Osteocyte (in vitro differentiated cells): ENCODE measurements around the gene ELAVL4. TPM values are rescaled to one million over a fixed set of nuclear protein-coding genes. Genes with fewer than 3 reads are reported as not detected.

ENCODE experiments used
- DNase-seq: peaks from one replicate; pipeline ENCODE4 v3.0.0; 2021; ENCODE audit warnings: mixed read lengths; ENCODE audit not compliant: unreplicated experiment; ENCODE audit errors: extremely low spot score
- H3K27ac Mint-ChIP-seq: one replicate; pipeline ENCODE4 v1.8.0; 2021; ENCODE audit warnings: mild to moderate bottlenecking, mixed read lengths; ENCODE audit not compliant: unreplicated experiment
- H3K27me3 Mint-ChIP-seq: one replicate; pipeline ENCODE4 v1.8.0; 2021; ENCODE audit warnings: mixed read lengths; ENCODE audit not compliant: unreplicated experiment
- H3K36me3 Mint-ChIP-seq: one replicate; pipeline ENCODE4 v1.8.0; 2021; ENCODE audit warnings: mixed read lengths; ENCODE audit not compliant: unreplicated experiment
- H3K4me1 Mint-ChIP-seq: one replicate; pipeline ENCODE4 v1.8.0; 2021; ENCODE audit warnings: mixed read lengths; ENCODE audit not compliant: unreplicated experiment
- H3K4me3 Mint-ChIP-seq: one replicate; pipeline ENCODE4 v1.8.0; 2021; ENCODE audit warnings: mild to moderate bottlenecking, moderate library complexity, mixed read lengths; ENCODE audit not compliant: unreplicated experiment
- H3K9me3 Mint-ChIP-seq: one replicate; pipeline ENCODE4 v1.8.0; 2021; ENCODE audit warnings: mixed read lengths; ENCODE audit not compliant: unreplicated experiment
- total RNA-seq: library from RNA; stranded (reverse); gene quantifications from 2 replicates; pipeline ENCODE4 v1.2.1, GENCODE V29; 2021
- TF ChIP-seq, protein P1 (sequence below): fragments of 200-600 bp; sonication (generic); IDR thresholded peaks from 2 replicates; pipeline ENCODE4 v1.5.0; 2021; ENCODE audit warnings: antibody characterized with exemption, mild to moderate bottlenecking, moderate library complexity

The ELAVL4 gene
- total RNA-seq, 1 donor from 2014 or later, result not detected

DNA sequence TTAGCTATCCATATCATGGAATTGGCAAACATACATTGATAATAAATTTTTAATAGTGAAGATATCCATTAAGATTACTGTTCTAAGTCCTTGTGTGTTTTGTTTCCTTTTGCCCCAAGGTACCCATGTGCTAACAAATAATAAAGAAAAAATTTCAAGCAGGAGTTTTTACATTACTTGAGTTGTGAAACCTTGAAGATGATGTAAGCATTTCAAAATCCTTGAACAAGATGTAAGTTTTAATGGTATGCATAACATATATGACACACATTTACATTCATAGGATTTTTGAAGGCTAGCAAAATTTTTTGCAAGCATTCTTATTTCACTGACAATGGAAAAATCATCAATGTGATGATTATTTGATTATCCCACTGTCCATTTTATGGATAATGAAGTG lies 10.9 kb upstream of the ELAVL4 start:
- Mint-ChIP-seq H3K4me3 (no peak overlapping the region), H3K9me3 (no peaks in the 10 kb centered on the region), H3K27me3 (no peaks in the 10 kb centered on the region), H3K4me1 (no peaks in the 10 kb centered on the region), H3K36me3 (no peaks in the 10 kb centered on the region), H3K27ac (no peak overlapping the region)
- TF ChIP-seq, protein P1, sequence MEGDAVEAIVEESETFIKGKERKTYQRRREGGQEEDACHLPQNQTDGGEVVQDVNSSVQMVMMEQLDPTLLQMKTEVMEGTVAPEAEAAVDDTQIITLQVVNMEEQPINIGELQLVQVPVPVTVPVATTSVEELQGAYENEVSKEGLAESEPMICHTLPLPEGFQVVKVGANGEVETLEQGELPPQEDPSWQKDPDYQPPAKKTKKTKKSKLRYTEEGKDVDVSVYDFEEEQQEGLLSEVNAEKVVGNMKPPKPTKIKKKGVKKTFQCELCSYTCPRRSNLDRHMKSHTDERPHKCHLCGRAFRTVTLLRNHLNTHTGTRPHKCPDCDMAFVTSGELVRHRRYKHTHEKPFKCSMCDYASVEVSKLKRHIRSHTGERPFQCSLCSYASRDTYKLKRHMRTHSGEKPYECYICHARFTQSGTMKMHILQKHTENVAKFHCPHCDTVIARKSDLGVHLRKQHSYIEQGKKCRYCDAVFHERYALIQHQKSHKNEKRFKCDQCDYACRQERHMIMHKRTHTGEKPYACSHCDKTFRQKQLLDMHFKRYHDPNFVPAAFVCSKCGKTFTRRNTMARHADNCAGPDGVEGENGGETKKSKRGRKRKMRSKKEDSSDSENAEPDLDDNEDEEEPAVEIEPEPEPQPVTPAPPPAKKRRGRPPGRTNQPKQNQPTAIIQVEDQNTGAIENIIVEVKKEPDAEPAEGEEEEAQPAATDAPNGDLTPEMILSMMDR, result no peak
- no peak for DNase-seq

DNA sequence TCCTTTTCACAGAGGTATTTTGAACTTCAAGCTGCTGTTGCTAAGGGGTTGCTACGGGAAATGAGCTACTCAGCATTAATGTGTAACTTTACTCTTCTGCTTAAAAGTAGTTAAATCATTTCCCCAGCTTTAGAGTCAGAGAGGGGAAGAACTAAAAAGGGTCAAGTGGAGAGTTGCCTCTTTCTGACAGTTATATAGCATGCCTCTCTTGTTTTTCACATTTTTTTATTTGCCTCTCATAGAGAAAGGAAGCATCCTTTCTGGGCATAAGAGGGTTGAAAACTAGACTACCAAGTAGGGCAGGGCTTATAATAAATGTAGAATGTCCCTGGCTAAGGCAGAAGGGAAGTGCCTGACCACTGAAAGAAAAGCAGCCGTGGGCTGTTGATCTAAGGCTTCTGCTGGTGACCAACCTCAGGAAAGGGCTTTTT lies 10.1 kb upstream of the ELAVL4 start:
- no peaks in the 10 kb centered on the region for H3K36me3 Mint-ChIP-seq
- TF ChIP-seq, protein P1, result no peak
- no peaks in the 10 kb centered on the region for H3K27me3 Mint-ChIP-seq
- no peak overlapping the region for H3K4me3 Mint-ChIP-seq
- H3K9me3 Mint-ChIP-seq, result no peaks in the 10 kb centered on the region
- no peaks in the 10 kb centered on the region for H3K4me1 Mint-ChIP-seq
- no peak for DNase-seq
- H3K27ac Mint-ChIP-seq, result no peak overlapping the region

DNA sequence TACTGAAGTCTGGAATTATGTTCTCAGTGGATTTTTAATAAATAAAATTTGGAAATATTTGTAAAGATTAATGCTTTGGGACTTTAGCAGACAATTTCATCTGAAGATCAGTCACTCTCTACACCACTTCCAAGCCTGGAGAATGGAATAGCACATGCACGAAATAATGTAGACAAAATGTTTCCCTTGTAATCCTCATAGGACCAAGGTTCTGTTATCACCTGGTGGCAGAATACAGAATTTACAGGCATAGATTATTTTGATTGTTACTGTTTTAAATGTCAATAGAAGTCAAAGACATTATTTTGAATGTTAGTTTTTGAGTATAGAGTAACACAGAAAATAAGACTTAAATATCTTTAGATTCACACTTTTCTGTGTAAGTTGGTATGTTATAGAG lies 9.1 kb upstream of the ELAVL4 start:
- Mint-ChIP-seq H3K27ac (no peak overlapping the region), H3K9me3 (no peaks in the 10 kb centered on the region), H3K36me3 (no peaks in the 10 kb centered on the region), H3K27me3 (no peaks in the 10 kb centered on the region), H3K4me1 (no peaks in the 10 kb centered on the region), H3K4me3 (no peak overlapping the region)
- TF ChIP-seq, protein P1, result no peak
- no peak for DNase-seq

DNA sequence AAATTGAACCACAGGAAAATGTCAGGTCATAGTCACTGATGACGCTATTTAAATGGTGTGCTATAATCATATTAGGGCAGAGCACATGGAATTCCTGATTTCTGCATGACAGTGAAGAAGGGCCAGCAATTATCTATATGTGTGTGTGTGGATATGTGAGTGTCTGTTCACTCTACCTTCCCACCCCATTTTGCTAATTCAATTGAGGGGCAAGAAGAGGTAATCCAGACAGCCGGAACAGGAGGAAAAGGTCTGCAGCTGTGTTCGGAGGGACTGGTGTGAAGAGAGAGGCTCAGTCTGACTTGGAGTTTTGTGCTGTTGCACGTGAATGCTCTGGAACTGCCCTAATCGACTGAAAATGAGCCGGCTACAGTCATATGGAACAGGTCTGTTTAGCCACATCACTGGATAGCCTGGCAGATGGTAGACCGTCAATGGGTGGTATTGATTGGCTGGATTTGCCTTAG lies 5.1 kb upstream of the ELAVL4 start:
- Mint-ChIP-seq H3K27me3 (no peaks in the 10 kb centered on the region), H3K27ac (no peak overlapping the region), H3K36me3 (no peaks in the 10 kb centered on the region), H3K4me1 (no peaks in the 10 kb centered on the region), H3K4me3 (no peak overlapping the region), H3K9me3 (no peaks in the 10 kb centered on the region)
- no peak for DNase-seq
- TF ChIP-seq, protein P1, result no peak

DNA sequence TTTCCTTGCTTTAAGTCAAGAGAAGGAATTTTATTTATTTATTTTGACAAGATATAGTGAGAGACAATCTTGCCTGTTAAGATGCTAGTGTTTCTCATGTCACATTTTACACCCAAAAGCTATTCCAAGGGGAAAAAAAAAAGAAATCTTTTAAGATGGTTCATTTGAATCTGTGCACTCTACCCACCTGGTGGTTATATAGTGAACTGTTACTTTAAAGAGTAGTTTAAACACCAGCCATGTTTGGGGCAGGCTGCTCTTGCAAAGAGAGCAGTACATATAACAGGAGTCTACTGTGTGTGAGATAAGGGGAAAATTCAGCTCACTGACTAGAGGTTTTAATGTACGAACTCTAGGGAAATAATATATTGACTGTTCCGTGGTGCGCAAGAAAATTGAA lies 3.3 kb upstream of the ELAVL4 start:
- TF ChIP-seq, protein P1, result no peak

More for the DNA sequence above, 3.3 kb upstream of the ELAVL4 start:
- Mint-ChIP-seq H3K27ac (no peak overlapping the region), H3K9me3 (no peaks in the 10 kb centered on the region), H3K27me3 (no peaks in the 10 kb centered on the region), H3K4me3 (no peak overlapping the region), H3K4me1 (no peaks in the 10 kb centered on the region), H3K36me3 (no peaks in the 10 kb centered on the region)
- no peak for DNase-seq
